LNCAP (cell line): Measurements from ENCODE around the gene MMP3.

Experiments
- TF ChIP-seq, protein P1 (sequence below): fragments of 450-650 bp; IDR thresholded peaks from 2 replicates; pipeline ENCODE4 v1.5.1; 2017; ENCODE audit warnings: mild to moderate bottlenecking

The MMP3 gene

DNA sequence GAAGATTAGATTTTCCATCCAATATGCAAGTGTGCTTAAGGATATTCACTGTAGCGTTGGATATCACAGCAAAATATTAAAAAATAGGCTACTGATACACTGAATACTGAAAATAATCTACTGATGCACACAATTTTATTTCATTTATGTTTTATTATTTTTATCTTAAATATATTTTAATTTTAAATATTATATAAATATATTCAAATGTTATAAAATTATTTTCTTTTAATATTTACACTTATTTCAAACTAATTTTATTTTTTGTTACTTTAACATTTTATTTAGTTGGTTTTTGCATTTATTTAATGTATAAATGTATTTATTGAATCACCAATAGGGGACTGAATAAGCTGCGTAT, 12.3 kb downstream of the MMP3 start:
- TF ChIP-seq, protein P1, sequence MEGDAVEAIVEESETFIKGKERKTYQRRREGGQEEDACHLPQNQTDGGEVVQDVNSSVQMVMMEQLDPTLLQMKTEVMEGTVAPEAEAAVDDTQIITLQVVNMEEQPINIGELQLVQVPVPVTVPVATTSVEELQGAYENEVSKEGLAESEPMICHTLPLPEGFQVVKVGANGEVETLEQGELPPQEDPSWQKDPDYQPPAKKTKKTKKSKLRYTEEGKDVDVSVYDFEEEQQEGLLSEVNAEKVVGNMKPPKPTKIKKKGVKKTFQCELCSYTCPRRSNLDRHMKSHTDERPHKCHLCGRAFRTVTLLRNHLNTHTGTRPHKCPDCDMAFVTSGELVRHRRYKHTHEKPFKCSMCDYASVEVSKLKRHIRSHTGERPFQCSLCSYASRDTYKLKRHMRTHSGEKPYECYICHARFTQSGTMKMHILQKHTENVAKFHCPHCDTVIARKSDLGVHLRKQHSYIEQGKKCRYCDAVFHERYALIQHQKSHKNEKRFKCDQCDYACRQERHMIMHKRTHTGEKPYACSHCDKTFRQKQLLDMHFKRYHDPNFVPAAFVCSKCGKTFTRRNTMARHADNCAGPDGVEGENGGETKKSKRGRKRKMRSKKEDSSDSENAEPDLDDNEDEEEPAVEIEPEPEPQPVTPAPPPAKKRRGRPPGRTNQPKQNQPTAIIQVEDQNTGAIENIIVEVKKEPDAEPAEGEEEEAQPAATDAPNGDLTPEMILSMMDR = no peak

DNA sequence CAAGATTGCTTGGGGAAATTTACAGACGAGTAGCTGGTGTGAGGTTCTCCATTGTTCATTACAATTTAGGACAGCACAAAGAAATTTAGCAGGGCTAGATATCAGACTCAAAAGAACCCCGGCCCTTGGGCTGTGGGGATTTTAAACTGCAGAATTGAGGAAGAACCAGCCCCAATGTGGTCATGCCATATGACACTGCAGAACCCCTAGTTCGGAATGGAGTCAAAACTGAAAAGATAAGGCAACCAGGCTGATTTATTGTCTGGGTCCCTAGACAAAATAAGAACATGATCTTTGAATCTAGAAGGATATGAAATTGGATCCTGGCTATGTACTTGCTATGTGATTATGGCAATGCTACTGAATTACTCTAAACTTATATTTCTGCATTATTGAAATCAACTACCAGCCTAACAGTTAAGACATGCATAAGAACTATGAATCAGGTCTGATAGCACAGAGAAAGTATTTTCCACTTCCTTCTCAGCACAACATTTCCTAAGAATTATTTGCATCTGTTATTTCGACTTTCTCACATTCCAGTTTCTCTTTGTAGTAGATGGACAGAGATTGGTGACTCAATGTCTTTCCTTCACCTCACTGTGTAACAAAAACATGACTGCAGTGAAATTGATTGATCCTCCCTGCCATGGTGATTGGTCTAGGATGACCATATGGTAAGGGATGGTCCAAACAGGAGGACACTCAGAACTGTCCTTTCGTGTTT, 13.2 kb downstream of the MMP3 start:
- TF ChIP-seq, protein P1 = no peak

DNA sequence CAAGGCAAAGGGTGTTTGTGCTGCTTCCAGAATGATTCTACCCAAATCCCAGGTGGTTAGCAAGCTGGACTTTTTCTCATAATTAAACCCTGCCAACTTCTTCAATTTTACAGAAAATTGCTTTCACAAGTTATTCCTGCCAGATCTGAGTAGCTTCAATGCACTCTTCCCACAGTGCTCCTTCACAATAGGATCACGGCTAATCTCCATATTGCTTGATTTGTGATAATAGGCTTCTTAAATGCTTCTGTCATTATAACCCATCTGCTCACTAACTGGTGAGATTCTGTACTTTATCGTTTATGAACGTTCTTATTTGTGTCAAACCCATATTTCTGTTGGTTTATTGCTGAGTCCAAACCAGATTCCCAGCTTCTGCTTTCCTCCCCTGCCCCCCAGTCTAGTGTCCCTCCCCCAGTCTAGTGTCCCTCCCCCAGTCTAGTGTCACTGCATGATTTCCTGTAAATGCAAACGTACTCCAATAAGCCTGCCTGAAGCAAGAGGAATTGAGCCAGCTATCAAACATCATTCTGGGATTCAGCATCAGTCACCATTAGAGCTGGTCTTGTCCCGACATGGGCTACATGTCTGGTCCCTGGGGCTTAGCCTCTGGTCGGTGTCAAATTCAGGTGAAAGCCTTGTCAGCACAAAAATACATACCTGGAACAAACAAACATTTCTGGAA, 14.0 kb downstream of the MMP3 start:
- TF ChIP-seq, protein P1 = no peak

DNA sequence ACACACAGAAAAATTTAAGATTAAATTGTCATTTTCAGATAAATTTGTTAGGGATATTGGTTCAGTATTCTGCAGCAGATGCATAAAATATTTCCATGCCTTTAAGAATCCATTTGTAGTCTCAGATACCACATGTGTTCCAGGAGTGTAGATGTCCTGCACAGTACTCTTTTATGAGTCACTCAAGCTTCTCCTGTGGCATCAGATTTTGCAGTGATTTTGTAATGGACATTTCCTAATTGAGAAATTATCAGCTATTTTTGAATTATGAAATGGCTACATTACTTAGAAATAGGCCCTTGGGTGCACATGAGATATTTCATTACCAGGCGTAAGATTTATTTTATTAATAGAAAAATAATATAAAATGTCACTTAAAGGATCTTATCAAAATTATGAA, 18.9 kb downstream of the MMP3 start:
- TF ChIP-seq, protein P1 = no peak

DNA sequence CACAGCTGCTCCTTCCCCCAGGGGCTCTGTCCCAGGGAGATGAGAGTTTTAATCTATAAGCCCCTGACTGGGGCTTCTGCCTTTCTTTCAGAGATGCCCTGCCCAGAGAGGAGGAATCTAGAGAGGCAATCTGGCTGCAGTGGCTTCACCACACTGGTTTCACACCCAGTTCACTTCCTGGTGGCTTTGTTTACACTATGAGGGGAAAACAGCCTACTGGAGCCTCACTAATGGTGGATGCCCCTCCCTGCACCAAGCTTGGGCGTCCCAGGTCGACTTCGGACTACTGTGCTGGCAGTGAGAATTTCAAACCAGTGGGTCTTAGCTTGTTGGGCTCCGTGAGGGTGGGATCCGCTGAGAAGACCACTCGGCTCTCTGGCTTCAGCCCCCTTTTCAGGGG, 23.9 kb downstream of the MMP3 start:
- TF ChIP-seq, protein P1 = no peak

DNA sequence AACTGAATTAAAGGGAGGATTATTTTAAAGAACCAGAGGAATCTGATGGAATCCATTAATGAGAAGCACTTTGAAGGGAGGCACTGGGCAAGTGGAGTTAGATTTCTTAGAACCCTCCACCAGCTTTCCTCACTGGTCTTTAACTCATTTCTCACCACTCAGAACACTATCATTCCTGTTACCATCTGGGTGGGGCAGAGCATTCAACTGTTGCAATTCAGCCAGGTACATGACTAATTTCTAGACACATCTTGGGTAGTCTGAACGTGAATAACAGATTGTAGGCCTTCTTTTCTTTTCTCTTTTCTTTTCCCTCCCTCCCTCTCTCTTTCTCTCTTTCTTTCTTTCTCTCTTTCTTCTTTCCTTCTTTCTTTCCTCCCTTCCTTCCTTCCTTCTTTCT, 29.9 kb downstream of the MMP3 start:
- TF ChIP-seq, protein P1 = no peak

DNA sequence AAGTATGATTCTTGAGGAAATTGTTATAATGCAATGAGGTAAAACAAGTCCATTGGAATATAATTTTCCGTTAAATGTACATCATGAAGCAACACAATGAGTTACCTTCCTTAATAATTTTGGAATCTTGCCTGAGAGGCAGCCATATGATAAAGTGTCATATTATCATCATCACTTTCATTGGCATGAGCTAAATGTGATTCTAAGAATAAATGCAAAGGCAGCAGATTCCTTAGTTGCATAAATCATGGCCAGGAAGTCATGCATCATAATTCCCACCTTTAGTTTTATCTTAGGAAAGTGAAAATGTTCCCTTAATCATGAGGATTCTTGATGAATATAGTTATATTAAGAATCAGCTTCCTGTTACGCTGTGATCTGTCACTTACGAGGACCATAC, 31.2 kb downstream of the MMP3 start:
- TF ChIP-seq, protein P1 = no peak
